OCI-LY7 (cell line): ENCODE results near the gene TMTC1. TPM values are rescaled to one million over a fixed set of nuclear protein-coding genes. Genes with fewer than 3 reads are reported as not detected.

Experiments used
- BruUV-seq: library from RNA; stranded (reverse); fragments of 400-500 nt; replicated peaks from 2 replicates; lab custom pipeline; 2021; lab: Mats Ljungman, UMichigan
- CTCF ChIA-PET: fragments of 300-600 bp; sonication (Branson Sonifier 250); formaldehyde crosslinking; loops from one replicate; lab custom pipeline; 2022; ENCODE audit warnings: antibody characterized with exemption; ENCODE audit not compliant: unreplicated experiment; lab: Charles Lee
- POLR2A ChIA-PET: fragments of 300-600 bp; sonication (Branson Sonifier 250); formaldehyde crosslinking; loops from one replicate; lab custom pipeline; 2022; ENCODE audit warnings: antibody characterized with exemption; lab: Charles Lee
- DNase-seq: peaks from one replicate; pipeline ENCODE4 v3.0.0-alpha.2; 2015; ENCODE audit warnings: low spot score
- H2AFZ ChIP-seq: fragments of 200-600 bp; sonication (generic), shearing (Covaris generic); 2 replicates; pipeline ENCODE4 v1.6.1; 2014; ENCODE audit warnings: mild to moderate bottlenecking, antibody characterized with exemption, low read length, moderate library complexity
- H3K27ac ChIP-seq: fragments of 200-600 bp; sonication (generic); 2 replicates; pipeline ENCODE4 v1.5.1; 2014; ENCODE audit warnings: mixed run types, low read depth, mild to moderate bottlenecking, moderate library complexity, low read length, inconsistent platforms; ENCODE audit not compliant: poor library complexity, severe bottlenecking
- H3K36me3 ChIP-seq: fragments of 200-600 bp; sonication (generic); 2 replicates; pipeline ENCODE4 v1.6.1; 2014; ENCODE audit warnings: mild to moderate bottlenecking, antibody characterized with exemption, low read length, moderate library complexity, mixed read lengths; ENCODE audit not compliant: insufficient read depth
- H3K4me1 ChIP-seq: fragments of 200-600 bp; sonication (generic); 2 replicates; pipeline ENCODE4 v1.5.1; 2014; ENCODE audit warnings: mild to moderate bottlenecking, low read length; ENCODE audit not compliant: insufficient read depth, poor library complexity, severe bottlenecking
- H3K4me2 ChIP-seq: fragments of 200-600 bp; sonication (generic); 2 replicates; pipeline ENCODE4 v1.6.1; 2014; ENCODE audit warnings: mild to moderate bottlenecking, low read length
- H3K4me3 ChIP-seq: fragments of 200-600 bp; sonication (generic); 2 replicates; pipeline ENCODE4 v1.5.1; 2014; ENCODE audit warnings: mild to moderate bottlenecking, low read depth, low read length; ENCODE audit not compliant: poor library complexity, severe bottlenecking
- H3K79me2 ChIP-seq: fragments of 200-600 bp; sonication (generic); 2 replicates; pipeline ENCODE4 v1.6.1; 2016; ENCODE audit warnings: low read depth, mild to moderate bottlenecking, low read length, moderate library complexity, mixed read lengths; ENCODE audit not compliant: insufficient read depth
- H3K9me2 ChIP-seq: fragments of 200-600 bp; sonication (generic); 2 replicates; pipeline ENCODE4 v1.6.1; 2016; ENCODE audit warnings: mild to moderate bottlenecking, low read length, mixed read lengths; ENCODE audit not compliant: insufficient read depth
- H3K9me3 ChIP-seq: fragments of 200-600 bp; sonication (generic); 2 replicates; pipeline ENCODE4 v1.6.1; 2014; ENCODE audit warnings: mild to moderate bottlenecking, mixed run types, low read length, mixed read lengths
- H4K20me1 ChIP-seq: fragments of 200-600 bp; sonication (generic); 2 replicates; pipeline ENCODE4 v1.6.1; 2014; ENCODE audit warnings: mild to moderate bottlenecking, antibody characterized with exemption, low read length, moderate library complexity, mixed read lengths; ENCODE audit not compliant: insufficient read depth
- CTCF ChIP-seq: fragments of 200-600 bp; sonication (generic); conservative IDR thresholded peaks from 2 replicates; pipeline ENCODE4 v1.5.1; 2014; ENCODE audit warnings: mild to moderate bottlenecking, antibody characterized with exemption, low read length, moderate library complexity, mixed read lengths
- EZH2phosphoT487 ChIP-seq: fragments of 200-600 bp; sonication (generic); IDR thresholded peaks from 2 replicates; pipeline ENCODE4 v1.6.1; 2018; ENCODE audit warnings: low read depth, borderline replicate concordance, mild to moderate bottlenecking, mixed run types, antibody characterized with exemption, low read length, moderate library complexity, mixed read lengths
- intact Hi-C: fragments of 100-400 bp; cut with micrococcal nuclease; formaldehyde crosslinking; loops from one replicate; pipeline ENCODE4 v1.10.0; 2022; ENCODE audit not compliant: unreplicated experiment
- total RNA-seq, 2 experiments: library from RNA; depleted of rRNA in 1 of 2; stranded (reverse); fragments of >200 nt in 1 of 2; shearing (Covaris generic) in 1 of 2; gene quantifications; 2 replicates each; pipeline ENCODE4 v1.2.3, GENCODE V29; 2014 to 2022

The TMTC1 gene
- total RNA-seq, 2 experiments from 2014 or later, result not detected

GRCh38 chr12:29763301-29763683 is 20.4 kb downstream of the TMTC1 start:
- Histone ChIP-seq H3K79me2 (no peaks in the 10 kb centered on the region), H3K27ac (no peak overlapping the region), H3K9me3 (no peaks in the 10 kb centered on the region), H3K9me2 (no peaks in the 10 kb centered on the region), H3K4me1 (no peaks in the 10 kb centered on the region), H3K4me3 (no peak overlapping the region), H3K36me3 (no peaks in the 10 kb centered on the region), H3K4me2 (no peak overlapping the region), H2AFZ (no peak overlapping the region), H4K20me1 (no peaks in the 10 kb centered on the region)
- TF ChIP-seq CTCF (no peak), EZH2phosphoT487 (no peak)
- ChIA-PET POLR2A (no interaction called here), CTCF (no interaction called here)
- BruUV-seq, result no TSS peak
- no peak for DNase-seq
- intact Hi-C loops, result no loop called here

- BruUV-seq, result no TSS peak
- H2AFZ ChIP-seq, result no peak overlapping the region
- H3K4me2 ChIP-seq, result no peak overlapping the region
- DNase-seq, result no peak
- no peaks in the 10 kb centered on the region for H4K20me1 ChIP-seq
- TF ChIP-seq CTCF (no peak), EZH2phosphoT487 (no peak)
- intact Hi-C loops, result no loop called here
- no peaks in the 10 kb centered on the region for H3K79me2 ChIP-seq
- H3K27ac ChIP-seq, result no peak overlapping the region
- no peaks in the 10 kb centered on the region for H3K9me3 ChIP-seq
- CTCF ChIA-PET, result no interaction called here
- H3K4me3 ChIP-seq, result no peak overlapping the region
- no peaks in the 10 kb centered on the region for H3K4me1 ChIP-seq
- H3K9me2 ChIP-seq, result no peaks in the 10 kb centered on the region
- POLR2A ChIA-PET, result no interaction called here
- no peaks in the 10 kb centered on the region for H3K36me3 ChIP-seq
Measured at GRCh38 chr12:29762637-29763300, 21.0 kb downstream of the TMTC1 start.

- CTCF ChIA-PET, result no interaction called here
- Histone ChIP-seq H4K20me1 (no peaks in the 10 kb centered on the region), H3K36me3 (no peaks in the 10 kb centered on the region), H3K27ac (no peak overlapping the region), H3K4me1 (no peaks in the 10 kb centered on the region), H3K4me3 (no peak overlapping the region), H2AFZ (no peak overlapping the region), H3K9me3 (no peaks in the 10 kb centered on the region), H3K9me2 (no peaks in the 10 kb centered on the region), H3K79me2 (no peaks in the 10 kb centered on the region), H3K4me2 (no peak overlapping the region)
- POLR2A ChIA-PET, result no interaction called here
- no peak for TF ChIP-seq EZH2phosphoT487
- TF ChIP-seq CTCF, result no peak
- no peak for DNase-seq
- BruUV-seq, result no TSS peak
- intact Hi-C loops, result no loop called here
Measured at GRCh38 chr12:29759950-29760349, 23.8 kb downstream of the TMTC1 start.
